ENCODE results near the gene SORCS3.

Gene SORCS3

DNA sequence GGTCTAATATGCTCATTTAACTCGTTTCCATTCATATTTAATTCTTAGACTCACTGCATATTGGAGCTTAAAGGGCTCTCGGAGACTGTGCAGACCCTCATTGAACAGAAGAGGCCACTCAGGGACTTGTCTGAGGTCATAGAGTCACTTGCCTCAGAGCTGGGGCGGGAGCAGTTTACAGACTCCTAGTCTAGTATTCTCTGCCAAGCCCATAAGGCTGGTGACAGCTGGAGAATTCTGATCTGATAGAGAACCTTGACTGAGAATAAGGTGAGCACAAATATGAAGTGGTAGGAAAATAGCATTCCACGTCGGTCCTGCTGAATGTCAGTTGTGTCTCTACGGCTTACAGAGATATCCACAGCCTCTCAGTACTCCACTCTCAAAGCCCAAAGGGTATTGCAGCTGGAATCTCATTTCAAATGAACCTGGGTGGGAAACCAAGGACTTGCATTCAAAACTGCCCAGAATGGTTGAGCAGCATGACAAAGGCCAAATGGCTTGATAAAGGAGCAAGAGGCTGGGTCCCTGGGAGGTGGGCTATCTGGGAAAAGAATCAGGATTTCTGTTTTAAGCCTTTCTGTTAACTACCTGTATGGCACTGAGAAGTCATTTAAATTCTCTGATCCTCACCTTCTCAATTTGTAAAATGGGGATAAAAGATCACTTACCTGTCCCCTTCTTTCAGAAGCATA is 283.2 kb downstream of the SORCS3 start:
- no CpG with 5 or more reads among the region's 6 CpGs for WGBS (ENCODE audit: insufficient coverage, insufficient read length)
- no peak for DNase-seq (ENCODE audit: low read depth, low spot score)

GRCh38 chr10:104925232-104925851 is 284.3 kb downstream of the SORCS3 start:
- no peaks in the 10 kb centered on the region for H3K27me3 ChIP-seq (ENCODE audit: control insufficient read depth, insufficient read depth, low read length)
- H3K4me1 ChIP-seq (ENCODE audit: control insufficient read depth, insufficient read depth, low read length) = no peaks in the 10 kb centered on the region; the same call in 1 of the 2 replicates
- H3K36me3 ChIP-seq (ENCODE audit: control insufficient read depth, insufficient read depth, low read length) = no peaks in the 10 kb centered on the region
- H3K9me3 ChIP-seq (ENCODE audit: control insufficient read depth, insufficient read depth, low read length) = no peaks in the 10 kb centered on the region
- no peak overlapping the region for H3K4me3 ChIP-seq (ENCODE audit: low read length)
- DNase-seq (ENCODE audit: low read depth, low spot score) = peak; percentile 22
- WGBS (ENCODE audit: insufficient coverage, insufficient read length) = no CpG with 5 or more reads among the region's 3 CpGs
- H3K27ac ChIP-seq (ENCODE audit: low read length) = no peak overlapping the region

More for the DNA sequence above, 283.2 kb downstream of the SORCS3 start:
- Histone ChIP-seq H3K27ac (ENCODE audit: low read length) (no peak overlapping the region), H3K4me1 (ENCODE audit: control insufficient read depth, insufficient read depth, low read length) (no peaks in the 10 kb centered on the region; the same call in 1 of the 2 replicates), H3K4me3 (ENCODE audit: low read length) (no peak overlapping the region), H3K27me3 (ENCODE audit: control insufficient read depth, insufficient read depth, low read length) (no peaks in the 10 kb centered on the region), H3K36me3 (ENCODE audit: control insufficient read depth, insufficient read depth, low read length) (no peaks in the 10 kb centered on the region), H3K9me3 (ENCODE audit: control insufficient read depth, insufficient read depth, low read length) (no peaks in the 10 kb centered on the region)

DNA sequence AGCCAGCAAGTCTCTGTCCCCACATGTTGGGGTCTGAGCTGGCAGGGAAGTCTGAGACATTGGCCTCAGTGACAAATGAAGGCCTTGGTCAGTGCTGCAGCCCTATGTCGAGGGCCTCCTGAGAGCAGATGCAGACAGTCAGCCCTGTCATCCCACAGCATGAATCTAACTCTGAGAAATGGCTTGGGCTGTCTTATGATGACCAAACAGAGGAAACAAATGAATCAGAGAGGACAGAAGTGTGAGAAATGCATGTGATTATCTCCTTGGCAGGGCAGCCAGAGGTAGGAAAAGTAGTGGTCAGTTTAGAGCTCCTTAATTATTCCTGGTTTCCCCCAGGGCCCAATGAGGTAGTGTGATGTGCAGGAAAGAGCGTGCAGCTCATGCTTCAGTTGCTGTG is 287.6 kb downstream of the SORCS3 start:
- Histone ChIP-seq H3K4me3 (ENCODE audit: low read length) (no peak overlapping the region), H3K9me3 (ENCODE audit: control insufficient read depth, insufficient read depth, low read length) (no peaks in the 10 kb centered on the region), H3K27ac (ENCODE audit: low read length) (no peak overlapping the region), H3K36me3 (ENCODE audit: control insufficient read depth, insufficient read depth, low read length) (no peaks in the 10 kb centered on the region), H3K4me1 (ENCODE audit: control insufficient read depth, insufficient read depth, low read length) (no peaks in the 10 kb centered on the region), H3K27me3 (ENCODE audit: control insufficient read depth, insufficient read depth, low read length) (no peaks in the 10 kb centered on the region)
- DNase-seq (ENCODE audit: low read depth, low spot score) = no peak
- no CpG with 5 or more reads among the region's 2 CpGs for WGBS (ENCODE audit: insufficient coverage, insufficient read length)

DNA sequence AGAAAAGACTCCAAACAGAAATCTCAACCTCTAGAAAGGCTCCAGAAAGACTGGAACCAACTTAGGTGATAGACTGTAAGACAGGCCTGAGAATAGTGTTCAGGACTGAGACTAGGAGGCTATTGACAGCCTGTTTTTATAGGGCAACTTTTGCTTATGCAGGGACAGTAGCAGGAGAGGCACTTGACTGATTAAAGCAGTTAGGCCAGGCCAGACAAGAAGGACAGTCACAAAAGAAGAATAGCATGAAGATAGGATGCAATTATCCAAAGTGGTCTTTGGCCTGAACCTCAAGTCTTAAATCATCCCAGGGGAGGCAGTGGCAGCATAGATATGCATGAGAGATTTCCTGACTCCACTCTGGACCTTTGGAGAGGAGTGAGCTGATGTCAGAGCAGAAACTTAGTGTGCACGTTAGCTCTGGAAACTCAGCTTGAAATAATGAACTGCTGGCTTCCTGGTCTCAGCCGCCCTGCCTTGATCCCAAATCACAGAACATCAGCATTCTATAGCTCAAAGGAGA is 290.6 kb downstream of the SORCS3 start:
- WGBS (ENCODE audit: insufficient coverage, insufficient read length) = no CpG with 5 or more reads among the region's 2 CpGs
- no peak overlapping the region for H3K4me3 ChIP-seq (ENCODE audit: low read length)
- no peak overlapping the region for H3K27ac ChIP-seq (ENCODE audit: low read length)

DNA sequence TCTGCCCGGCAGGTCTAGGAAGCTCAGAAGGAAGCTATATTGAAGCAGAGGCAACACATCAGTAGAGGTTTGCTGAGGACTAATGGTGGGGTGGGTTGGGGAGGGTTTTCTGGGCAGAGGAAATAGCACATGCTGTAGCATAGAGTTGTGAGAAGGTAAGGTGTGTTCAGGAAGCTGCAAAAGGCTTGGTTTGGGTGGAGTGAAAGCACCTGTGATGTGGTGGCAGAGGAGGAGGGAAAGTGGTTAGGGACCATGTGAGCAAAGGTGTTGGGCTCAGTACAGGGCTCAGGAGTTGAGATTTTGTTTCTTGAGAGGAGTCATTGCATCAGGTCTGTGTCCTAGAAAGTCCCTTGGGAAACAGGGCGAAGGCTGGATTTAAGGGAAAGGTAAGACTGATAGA is 294.6 kb downstream of the SORCS3 start:
- Histone ChIP-seq H3K4me1 (ENCODE audit: control insufficient read depth, insufficient read depth, low read length) (no peaks in the 10 kb centered on the region), H3K27me3 (ENCODE audit: control insufficient read depth, insufficient read depth, low read length) (no peaks in the 10 kb centered on the region), H3K27ac (ENCODE audit: low read length) (no peak overlapping the region), H3K36me3 (ENCODE audit: control insufficient read depth, insufficient read depth, low read length) (no peaks in the 10 kb centered on the region), H3K4me3 (ENCODE audit: low read length) (no peak overlapping the region), H3K9me3 (ENCODE audit: control insufficient read depth, insufficient read depth, low read length) (no peaks in the 10 kb centered on the region)
- WGBS (ENCODE audit: insufficient coverage, insufficient read length) = no CpG with 5 or more reads among the region's 2 CpGs
- no peak for DNase-seq (ENCODE audit: low read depth, low spot score)

More for the DNA sequence above, 290.6 kb downstream of the SORCS3 start:
- H3K9me3 ChIP-seq (ENCODE audit: control insufficient read depth, insufficient read depth, low read length) = no peaks in the 10 kb centered on the region
- H3K36me3 ChIP-seq (ENCODE audit: control insufficient read depth, insufficient read depth, low read length) = no peaks in the 10 kb centered on the region
- no peak for DNase-seq (ENCODE audit: low read depth, low spot score)
- H3K27me3 ChIP-seq (ENCODE audit: control insufficient read depth, insufficient read depth, low read length) = no peaks in the 10 kb centered on the region
- H3K4me1 ChIP-seq (ENCODE audit: control insufficient read depth, insufficient read depth, low read length) = no peaks in the 10 kb centered on the region

DNA sequence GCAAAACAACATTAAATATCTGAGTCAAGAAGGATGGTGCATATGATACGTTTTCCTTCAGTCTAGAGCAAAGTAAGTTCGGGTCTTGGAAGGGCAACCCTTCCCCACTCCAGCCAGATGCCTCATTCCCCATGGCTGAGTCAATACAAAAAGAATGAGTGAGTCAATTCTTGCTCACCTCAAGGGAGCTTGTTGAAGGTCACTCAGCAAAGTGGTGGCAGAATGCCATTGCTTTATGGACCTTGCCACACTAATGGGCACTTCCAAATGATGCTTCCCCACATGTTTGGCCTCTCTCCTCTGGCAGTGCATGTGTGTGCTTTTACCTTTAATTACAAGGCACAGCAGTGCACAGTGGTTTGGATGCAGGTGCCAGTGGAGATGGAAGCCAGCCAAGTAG is 296.5 kb downstream of the SORCS3 start:
- Histone ChIP-seq H3K27ac (ENCODE audit: low read length) (no peak overlapping the region), H3K27me3 (ENCODE audit: control insufficient read depth, insufficient read depth, low read length) (no peaks in the 10 kb centered on the region), H3K36me3 (ENCODE audit: control insufficient read depth, insufficient read depth, low read length) (no peaks in the 10 kb centered on the region), H3K9me3 (ENCODE audit: control insufficient read depth, insufficient read depth, low read length) (no peaks in the 10 kb centered on the region), H3K4me3 (ENCODE audit: low read length) (no peak overlapping the region), H3K4me1 (ENCODE audit: control insufficient read depth, insufficient read depth, low read length) (no peaks in the 10 kb centered on the region)
- no CpG with 5 or more reads among the region's 2 CpGs for WGBS (ENCODE audit: insufficient coverage, insufficient read length)
- DNase-seq (ENCODE audit: low read depth, low spot score) = no peak

DNA sequence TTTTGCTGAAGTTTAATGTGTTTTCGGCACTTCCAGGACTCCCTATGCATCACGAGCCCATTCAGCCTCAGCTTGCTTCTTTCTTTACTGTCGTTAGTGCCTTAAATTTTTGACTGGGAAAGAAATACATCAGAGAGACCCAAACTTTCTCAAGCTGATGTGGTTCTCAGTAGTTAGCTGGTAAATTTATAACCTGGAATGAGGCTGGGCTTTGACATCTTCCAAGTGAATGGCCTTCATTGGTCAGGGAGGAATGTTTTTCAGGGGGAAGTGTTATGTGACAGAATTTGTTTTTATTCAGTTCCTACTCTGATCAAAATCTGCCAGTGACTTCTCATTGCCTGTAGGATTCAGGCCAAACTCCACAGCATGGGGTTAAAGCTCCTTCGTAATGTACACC is 296.9 kb downstream of the SORCS3 start:
- no peaks in the 10 kb centered on the region for H3K36me3 ChIP-seq (ENCODE audit: control insufficient read depth, insufficient read depth, low read length)
- no peak overlapping the region for H3K27ac ChIP-seq (ENCODE audit: low read length)
- no peaks in the 10 kb centered on the region for H3K4me1 ChIP-seq (ENCODE audit: control insufficient read depth, insufficient read depth, low read length)
- no peak overlapping the region for H3K4me3 ChIP-seq (ENCODE audit: low read length)
- no peak for DNase-seq (ENCODE audit: low read depth, low spot score)
- no peaks in the 10 kb centered on the region for H3K27me3 ChIP-seq (ENCODE audit: control insufficient read depth, insufficient read depth, low read length)
- WGBS (ENCODE audit: insufficient coverage, insufficient read length) = no CpG with 5 or more reads among the region's 4 CpGs
- no peaks in the 10 kb centered on the region for H3K9me3 ChIP-seq (ENCODE audit: control insufficient read depth, insufficient read depth, low read length)

- Histone ChIP-seq H3K27me3 (ENCODE audit: control insufficient read depth, insufficient read depth, low read length) (no peaks in the 10 kb centered on the region), H3K9me3 (ENCODE audit: control insufficient read depth, insufficient read depth, low read length) (no peaks in the 10 kb centered on the region), H3K27ac (ENCODE audit: low read length) (no peak overlapping the region), H3K4me1 (ENCODE audit: control insufficient read depth, insufficient read depth, low read length) (no peaks in the 10 kb centered on the region), H3K4me3 (ENCODE audit: low read length) (no peak overlapping the region), H3K36me3 (ENCODE audit: control insufficient read depth, insufficient read depth, low read length) (no peaks in the 10 kb centered on the region)
- no peak for DNase-seq (ENCODE audit: low read depth, low spot score)
These were observed 300.6 kb downstream of the SORCS3 start for GRCh38 chr10:104941662-104942061.

- H3K4me1 ChIP-seq (ENCODE audit: control insufficient read depth, insufficient read depth, low read length) = no peaks in the 10 kb centered on the region
- WGBS (ENCODE audit: insufficient coverage, insufficient read length) = no CpG with 5 or more reads among the region's 9 CpGs
- no peaks in the 10 kb centered on the region for H3K27me3 ChIP-seq (ENCODE audit: control insufficient read depth, insufficient read depth, low read length)
- DNase-seq (ENCODE audit: low read depth, low spot score) = no peak
- H3K27ac ChIP-seq (ENCODE audit: low read length) = no peak overlapping the region
- H3K36me3 ChIP-seq (ENCODE audit: control insufficient read depth, insufficient read depth, low read length) = no peaks in the 10 kb centered on the region
- H3K4me3 ChIP-seq (ENCODE audit: low read length) = no peak overlapping the region
- no peaks in the 10 kb centered on the region for H3K9me3 ChIP-seq (ENCODE audit: control insufficient read depth, insufficient read depth, low read length)
These were observed 306.2 kb downstream of the SORCS3 start for GRCh38 chr10:104947314-104947713.

DNA sequence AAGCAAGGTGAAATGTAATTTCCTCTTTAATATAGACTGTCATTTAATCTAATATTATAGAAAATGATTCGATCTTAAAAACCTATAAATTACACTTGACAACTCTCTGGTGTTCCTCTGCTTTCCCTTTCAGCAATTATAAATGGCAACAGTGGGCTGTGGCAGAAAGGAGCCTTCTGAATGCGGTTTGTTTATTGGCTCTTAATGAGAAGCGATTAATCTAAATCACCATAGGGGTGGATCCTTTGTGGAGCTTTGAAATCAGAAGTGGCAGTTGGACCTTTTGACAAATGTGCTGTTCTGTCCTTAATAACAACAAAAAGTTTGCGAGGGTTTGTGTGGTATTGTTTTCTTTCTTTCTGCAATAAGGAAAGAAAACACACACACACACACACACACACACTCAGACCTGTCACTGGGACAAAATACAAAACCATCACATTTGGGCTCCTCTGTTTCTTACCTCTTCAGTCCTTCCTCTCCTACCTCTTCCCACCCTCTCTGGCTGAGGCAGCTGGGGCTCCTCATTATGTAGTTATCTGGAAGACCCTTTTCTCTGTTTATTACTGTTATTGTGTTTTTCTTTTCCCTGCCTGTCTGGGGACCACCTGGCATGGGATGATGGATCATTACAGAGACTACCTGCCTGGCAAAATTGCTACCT is 316.2 kb downstream of the SORCS3 start:
- no peaks in the 10 kb centered on the region for H3K9me3 ChIP-seq (ENCODE audit: control insufficient read depth, insufficient read depth, low read length)
- no CpG with 5 or more reads among the region's 4 CpGs for WGBS (ENCODE audit: insufficient coverage, insufficient read length)
- H3K4me1 ChIP-seq (ENCODE audit: control insufficient read depth, insufficient read depth, low read length) = no peaks in the 10 kb centered on the region
- no peak for DNase-seq (ENCODE audit: low read depth, low spot score)
- no peak overlapping the region for H3K4me3 ChIP-seq (ENCODE audit: low read length)
- no peaks in the 10 kb centered on the region for H3K36me3 ChIP-seq (ENCODE audit: control insufficient read depth, insufficient read depth, low read length)
- no peaks in the 10 kb centered on the region for H3K27me3 ChIP-seq (ENCODE audit: control insufficient read depth, insufficient read depth, low read length)
- no peak overlapping the region for H3K27ac ChIP-seq (ENCODE audit: low read length)
